HG02943 (cell line): ENCODE data around the gene ARHGAP18.

ENCODE experiments used
- ATAC-seq: cut with Tn5 transposase; IDR thresholded peaks from one replicate; pipeline ENCODE4 v1.9.1; 2021; ENCODE audit warnings: mild to moderate bottlenecking, low read depth, moderate library complexity; ENCODE audit not compliant: unreplicated experiment

ARHGAP18 gene

DNA sequence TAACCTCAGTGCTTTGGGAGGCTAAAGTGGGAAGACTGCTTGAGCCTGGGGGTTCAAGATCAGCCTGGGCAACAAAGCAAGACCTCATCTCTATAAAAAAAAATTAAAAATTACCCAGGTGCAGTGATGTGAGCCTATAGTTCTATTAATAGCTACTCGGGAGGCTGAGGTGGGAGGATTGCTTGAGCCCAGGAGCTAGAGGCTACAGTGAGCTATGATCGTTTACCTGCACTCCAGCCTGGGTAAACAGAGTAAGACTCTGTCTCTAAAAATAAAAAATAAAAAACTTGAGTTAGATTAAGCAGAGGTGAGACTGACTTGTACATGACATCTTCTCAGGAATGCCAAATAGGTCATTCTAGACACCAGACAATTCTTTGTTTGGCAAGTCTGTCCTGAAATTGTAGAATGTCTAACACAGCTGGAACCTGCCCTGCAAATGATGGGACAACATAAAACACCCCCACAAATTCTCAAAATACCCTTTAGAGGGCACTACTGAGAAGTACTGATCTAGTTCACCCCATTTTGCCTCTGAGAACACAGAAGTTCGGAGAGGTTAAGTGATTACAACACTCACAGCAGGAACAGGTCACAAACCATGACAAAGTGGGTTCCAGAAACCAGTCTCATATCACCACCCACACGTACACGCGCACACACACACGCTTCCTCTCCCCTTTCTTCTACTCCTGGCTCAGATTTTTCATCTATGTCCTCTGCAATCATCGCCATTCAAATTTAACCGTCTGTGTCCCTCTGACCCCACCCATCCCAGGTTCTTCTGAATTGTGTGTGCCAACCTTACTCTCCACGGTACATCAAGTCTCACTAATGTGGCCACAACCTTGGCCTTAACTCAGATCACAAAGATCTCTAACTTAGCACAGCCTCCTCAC, 38.3 kb downstream of the ARHGAP18 start:
- ATAC-seq, result peak; percentile 69

DNA sequence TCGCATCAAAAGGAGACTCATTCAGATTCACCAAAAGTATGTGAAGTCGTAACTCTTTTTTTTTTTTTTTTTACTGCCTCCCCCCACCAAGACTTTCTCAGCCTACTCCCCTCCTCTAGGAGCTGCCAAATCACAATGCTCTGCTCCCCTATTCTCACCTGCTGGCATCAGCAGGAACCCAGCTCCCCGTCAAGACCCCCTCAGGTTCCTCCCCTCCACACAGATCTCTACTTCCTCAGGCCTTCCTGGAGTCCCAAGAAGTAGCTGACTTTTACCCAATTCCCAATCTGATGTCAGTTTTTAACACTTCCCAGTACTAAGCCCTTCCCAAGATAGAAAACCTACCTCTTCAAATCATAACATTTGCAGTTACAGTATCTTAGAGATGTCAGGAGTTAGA, 39.3 kb downstream of the ARHGAP18 start:
- no peak for ATAC-seq

DNA sequence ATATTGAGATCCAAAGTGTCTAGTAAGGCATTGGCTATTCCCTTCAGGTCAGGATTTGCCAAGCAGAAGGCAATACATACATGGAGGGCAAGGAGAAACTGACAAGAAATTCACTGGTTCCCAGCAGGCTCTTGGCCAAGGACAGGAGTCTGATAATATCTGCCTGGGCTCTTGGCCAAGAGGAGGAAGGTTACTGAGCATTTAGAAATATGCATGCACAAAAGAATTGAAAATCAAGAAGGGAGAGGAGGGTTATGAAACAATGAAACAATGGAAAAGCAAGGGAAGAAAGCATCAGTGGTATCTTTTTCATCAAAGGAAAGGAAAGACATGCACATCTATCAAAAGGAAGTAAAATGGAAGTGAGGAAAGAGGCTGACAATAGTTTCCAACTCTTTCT, 42.4 kb downstream of the ARHGAP18 start:
- no peak for ATAC-seq

- ATAC-seq, result no peak
Measured at GRCh38 chr6:129667034-129667433, 42.9 kb downstream of the ARHGAP18 start.

- no peak for ATAC-seq
Measured at GRCh38 chr6:129665555-129665954, 44.4 kb downstream of the ARHGAP18 start.

DNA sequence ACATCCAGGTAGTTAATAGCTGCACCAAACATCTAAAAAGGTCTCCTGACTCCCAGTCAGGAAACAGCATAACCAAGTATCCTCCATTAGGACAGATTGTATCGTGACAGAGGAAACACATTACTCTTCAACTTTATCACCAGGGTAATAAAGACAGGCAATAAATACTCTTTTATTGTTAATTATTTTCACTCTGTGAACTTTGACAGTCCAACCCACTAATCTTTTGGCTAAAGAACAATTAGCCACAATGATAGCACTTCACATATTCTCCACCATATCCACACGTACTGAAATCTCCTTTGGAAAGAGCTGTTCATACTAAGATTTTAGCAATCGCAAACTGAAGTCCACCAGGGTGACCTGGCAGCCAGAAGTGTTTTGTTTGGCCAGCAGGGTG, 46.4 kb downstream of the ARHGAP18 start:
- no peak for ATAC-seq

GRCh38 chr6:129662980-129663431, 47.0 kb downstream of the ARHGAP18 start:
- no peak for ATAC-seq

DNA sequence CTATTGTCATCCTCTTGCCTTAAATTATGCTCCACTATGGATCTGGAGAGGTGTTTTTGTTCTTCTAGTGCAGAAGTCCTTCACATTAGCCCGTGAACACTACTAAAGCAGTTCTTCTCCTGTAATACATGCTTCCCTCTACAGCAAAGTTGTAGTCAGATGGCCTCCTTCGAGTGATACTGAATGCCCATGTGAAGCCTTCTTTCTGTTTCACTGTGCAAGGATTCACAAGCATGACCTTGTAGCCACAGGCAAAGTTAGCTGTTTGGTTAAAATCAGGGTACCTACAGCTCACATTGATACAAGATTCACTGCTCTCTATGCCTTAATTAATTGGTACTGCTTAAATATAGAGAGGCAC, 47.6 kb downstream of the ARHGAP18 start:
- ATAC-seq, result peak; percentile 58

DNA sequence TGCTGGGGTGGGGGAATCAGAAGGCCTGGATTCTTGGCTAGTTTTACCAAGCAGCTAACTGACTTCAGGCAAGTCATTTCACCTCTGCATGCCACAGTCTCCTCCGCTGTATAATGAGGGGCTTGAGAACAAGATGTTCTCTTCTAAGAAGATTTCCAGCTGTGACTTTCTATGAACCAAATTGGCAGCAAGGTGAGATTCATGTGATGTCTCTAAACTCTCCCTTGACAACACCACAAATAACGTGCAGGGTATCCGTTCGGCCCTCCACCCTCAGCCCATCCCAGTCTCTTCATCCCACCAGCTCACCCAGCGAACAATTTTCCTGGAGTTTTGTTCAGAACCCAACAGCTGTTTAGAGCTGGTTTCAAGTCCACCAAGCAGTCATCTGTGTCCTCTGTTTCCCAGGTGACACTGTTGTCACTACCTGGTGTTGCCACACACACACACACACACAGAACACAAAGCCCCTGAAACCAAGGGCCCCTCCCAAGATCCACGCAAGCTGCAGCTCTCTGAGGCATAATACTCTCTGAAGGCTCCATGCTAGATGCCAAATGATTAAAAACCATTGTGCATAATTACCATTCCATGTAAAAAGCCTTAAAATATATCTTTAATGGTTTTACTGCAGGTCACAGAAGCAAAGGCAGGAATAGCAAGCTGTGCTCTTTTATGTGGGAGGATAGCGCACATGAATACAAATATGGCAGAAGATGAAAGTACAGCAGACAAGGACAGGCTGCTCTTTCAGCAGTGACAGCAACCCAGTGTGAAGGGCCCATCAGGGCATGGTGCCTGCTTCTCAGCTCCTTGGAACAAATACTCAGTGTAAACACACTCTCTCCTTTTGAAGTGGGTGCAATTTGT, 48.2 kb downstream of the ARHGAP18 start:
- peak; percentile 23 for ATAC-seq

GRCh38 chr6:129660346-129660676, 49.7 kb downstream of the ARHGAP18 start:
- ATAC-seq, result no peak

GRCh38 chr6:129659590-129660345, 50.2 kb downstream of the ARHGAP18 start:
- ATAC-seq, result no peak

DNA sequence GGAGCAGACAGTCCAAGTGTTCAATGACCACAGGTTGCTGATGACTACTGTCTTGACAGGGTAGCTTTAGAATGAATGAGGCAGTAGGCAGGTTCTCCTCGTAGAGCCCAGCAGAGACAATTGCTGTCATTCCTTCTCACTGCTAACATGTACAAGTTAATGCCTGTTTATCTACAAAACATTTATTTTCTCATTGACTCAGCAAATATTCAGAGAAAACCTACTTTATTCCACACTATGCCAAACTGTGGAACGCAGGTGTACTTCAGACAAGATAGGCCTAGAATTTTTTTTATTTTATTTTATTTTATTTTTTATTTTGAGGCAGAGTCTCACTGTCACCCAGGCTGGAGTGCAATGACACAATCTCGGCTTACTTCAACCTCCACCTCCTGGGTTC, 50.8 kb downstream of the ARHGAP18 start:
- ATAC-seq, result no peak

DNA sequence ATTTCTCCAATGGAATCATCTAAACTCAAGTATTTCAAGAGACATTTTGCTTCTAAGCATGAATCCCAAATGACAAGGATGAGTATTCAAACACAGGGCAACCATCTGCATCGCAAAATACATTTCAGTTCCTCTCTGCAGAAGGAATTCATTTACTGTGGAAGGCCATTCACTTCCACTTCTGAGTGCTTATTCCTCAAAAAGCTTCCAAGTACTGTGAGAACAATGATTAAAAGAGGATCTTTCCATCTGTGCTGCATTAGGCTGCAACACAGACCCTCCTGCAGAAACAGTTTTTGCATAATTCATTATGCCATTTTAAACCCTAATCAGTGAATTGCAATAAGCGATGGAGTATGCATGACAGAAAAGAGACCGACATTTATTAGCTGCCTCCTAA, 52.5 kb downstream of the ARHGAP18 start:
- no peak for ATAC-seq

- ATAC-seq, result no peak
Measured at GRCh38 chr6:129655334-129655733, 54.6 kb downstream of the ARHGAP18 start.

DNA sequence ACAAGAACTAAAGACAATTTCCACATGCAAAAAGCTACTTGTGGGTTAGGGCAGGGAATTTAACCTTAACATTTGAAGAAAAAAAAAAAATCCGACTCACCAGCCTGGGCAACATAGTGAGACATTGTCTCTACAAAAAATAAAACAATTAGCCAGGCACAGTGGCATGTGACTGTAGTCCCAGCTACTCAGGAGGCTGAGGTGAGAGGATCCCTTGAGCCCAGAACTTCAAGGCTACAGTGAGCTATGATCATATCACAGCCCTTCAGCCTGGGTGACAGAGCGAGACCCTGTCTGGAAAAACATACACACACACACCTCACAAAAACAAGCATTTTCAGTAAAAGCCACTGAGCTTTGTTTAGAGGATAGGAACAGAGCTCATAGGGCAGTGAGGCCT, 56.2 kb downstream of the ARHGAP18 start:
- ATAC-seq, result no peak

DNA sequence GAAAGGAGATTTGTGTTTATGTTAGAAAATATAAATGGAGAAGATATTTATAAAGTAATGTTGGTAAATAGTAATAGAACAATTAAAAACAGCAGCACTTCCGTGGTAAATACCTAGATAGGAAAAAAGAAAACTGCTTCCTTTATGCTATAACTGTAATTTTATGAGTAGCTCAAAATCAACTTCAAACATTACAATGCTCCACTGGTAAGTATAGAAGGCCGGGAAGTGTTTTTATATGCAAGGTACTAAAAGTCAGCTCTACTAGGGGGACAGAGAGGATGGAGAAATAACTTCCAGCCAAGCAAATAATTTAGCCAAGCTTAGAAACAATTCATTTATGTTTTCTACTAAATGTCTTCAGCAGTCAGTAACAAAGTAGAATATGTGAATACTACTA, 56.7 kb downstream of the ARHGAP18 start:
- ATAC-seq, result no peak

DNA sequence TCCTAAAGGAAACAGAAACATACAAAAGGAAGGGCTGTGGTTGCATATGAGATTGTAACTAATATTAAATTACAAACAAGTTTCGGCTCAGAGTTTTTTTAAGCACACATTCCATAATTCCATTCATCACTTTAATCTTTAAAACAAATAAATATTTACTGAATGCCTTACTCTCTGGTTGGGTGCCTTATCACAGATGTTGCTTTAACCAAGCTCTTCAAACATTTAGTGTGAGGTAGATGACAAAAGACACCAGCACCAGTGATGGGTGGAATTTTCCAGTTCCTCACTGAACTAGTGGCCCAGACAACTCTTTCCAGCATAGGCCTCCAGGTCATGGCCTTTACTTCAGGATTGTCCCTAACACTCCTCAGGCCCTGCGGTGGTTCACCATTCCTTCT, 58.7 kb downstream of the ARHGAP18 start:
- ATAC-seq, result no peak

DNA sequence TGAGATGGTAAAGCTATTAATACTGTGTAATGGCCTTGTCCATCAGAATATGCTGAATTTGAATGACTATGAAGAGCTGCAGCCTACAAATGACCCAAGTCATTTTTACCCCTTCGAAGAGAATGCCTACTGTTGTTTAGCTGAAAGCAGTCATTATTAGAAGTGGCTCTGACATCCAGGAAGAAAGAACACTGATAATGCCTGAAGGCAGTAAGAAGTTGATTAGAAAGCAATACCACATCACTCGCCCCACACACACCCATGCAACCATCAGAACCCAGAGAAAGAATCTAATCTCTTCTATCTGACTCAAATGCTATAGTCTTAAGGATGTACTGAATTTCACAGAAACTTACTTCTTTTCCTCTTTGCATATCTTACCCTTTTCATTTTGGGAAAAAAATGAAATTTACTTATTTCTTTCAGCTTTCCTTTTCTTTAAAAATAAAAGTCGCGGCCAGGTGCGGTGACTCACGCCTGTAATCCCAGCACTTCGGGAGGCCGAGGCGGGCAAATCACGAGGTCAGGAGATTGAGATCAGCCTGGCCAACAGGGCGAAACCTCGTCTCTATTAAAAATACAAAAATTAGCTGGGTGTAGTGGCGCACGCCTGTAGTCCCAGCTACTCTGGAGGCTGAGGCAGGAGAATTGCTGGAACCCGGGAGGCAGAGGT, 61.0 kb downstream of the ARHGAP18 start:
- no peak for ATAC-seq

DNA sequence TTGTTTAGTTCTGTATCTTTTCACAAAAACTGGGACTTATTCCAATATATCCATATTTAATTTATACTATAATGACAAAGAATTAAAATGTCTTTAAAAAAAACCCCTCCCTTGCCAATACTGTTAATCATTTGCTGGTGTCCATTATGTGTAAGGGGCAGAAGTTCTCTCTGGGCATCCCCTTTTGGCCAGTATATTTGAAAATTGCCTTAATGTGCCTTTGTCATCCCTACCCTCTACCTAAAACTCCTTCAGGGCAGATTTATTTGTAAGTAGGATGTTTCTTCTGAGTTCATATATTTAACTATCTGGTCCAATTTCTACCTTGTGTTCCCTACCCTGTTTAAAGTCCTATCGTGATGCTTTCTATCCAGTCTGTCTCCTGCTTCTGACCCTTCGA, 62.9 kb downstream of the ARHGAP18 start:
- ATAC-seq, result peak; percentile 33

- peak; percentile 81 for ATAC-seq
Measured at GRCh38 chr6:129646642-129647041, 63.3 kb downstream of the ARHGAP18 start.
